GM23248 (cell line): Measurements from ENCODE around the gene FOXRED1. TPM values are rescaled to one million over a fixed set of nuclear protein-coding genes. Genes with fewer than 3 reads are reported as not detected.

Source experiments
- DNase-seq: peaks from one replicate; pipeline ENCODE4 v3.0.0-alpha.2; 2015
- H2AFZ ChIP-seq: fragments of 200-600 bp; sonication (generic); 2 replicates; pipeline ENCODE4 v1.6.1; 2016; ENCODE audit warnings: antibody characterized with exemption
- H3F3A ChIP-seq: fragments of 200-600 bp; sonication (generic); 2 replicates; pipeline ENCODE4 v1.6.1; 2016; ENCODE audit warnings: mild to moderate bottlenecking, antibody characterized with exemption, mixed run types; ENCODE audit not compliant: insufficient read depth
- H3K27ac ChIP-seq: fragments of 200-600 bp; sonication (generic); 2 replicates; pipeline ENCODE4 v1.5.1; 2016; ENCODE audit warnings: mild to moderate bottlenecking
- H3K27me3 ChIP-seq: fragments of 200-600 bp; sonication (generic); replicated peaks from 2 replicates; pipeline ENCODE4 v1.6.1; 2016; ENCODE audit warnings: mild to moderate bottlenecking; ENCODE audit not compliant: insufficient read depth
- H3K36me3 ChIP-seq: fragments of 200-600 bp; sonication (generic); 2 replicates; pipeline ENCODE4 v1.6.1; 2016; ENCODE audit warnings: low read depth, mild to moderate bottlenecking
- H3K4me1 ChIP-seq: fragments of 200-600 bp; sonication (generic); 2 replicates; pipeline ENCODE4 v1.6.1; 2016; ENCODE audit warnings: mild to moderate bottlenecking; ENCODE audit not compliant: insufficient read depth
- H3K4me2 ChIP-seq: fragments of 200-600 bp; sonication (generic); one replicate; pipeline ENCODE4 v1.6.1; 2016; ENCODE audit warnings: mild to moderate bottlenecking; ENCODE audit not compliant: unreplicated experiment
- H3K4me3 ChIP-seq: fragments of 200-600 bp; sonication (generic); 2 replicates; pipeline ENCODE4 v1.5.1; 2016; ENCODE audit warnings: mild to moderate bottlenecking
- H3K79me2 ChIP-seq: fragments of 200-600 bp; sonication (generic); 2 replicates; pipeline ENCODE4 v1.6.1; 2016; ENCODE audit warnings: mild to moderate bottlenecking; ENCODE audit not compliant: insufficient read depth
- H3K9ac ChIP-seq: fragments of 200-600 bp; sonication (generic); 2 replicates; pipeline ENCODE4 v1.6.1; 2016; ENCODE audit warnings: mild to moderate bottlenecking
- H3K9me2 ChIP-seq: fragments of 200-600 bp; sonication (generic); 2 replicates; pipeline ENCODE4 v1.6.1; 2016; ENCODE audit warnings: mixed run types, mild to moderate bottlenecking, moderate library complexity; ENCODE audit not compliant: insufficient read depth
- H3K9me3 ChIP-seq: fragments of 200-600 bp; sonication (generic); one replicate; pipeline ENCODE4 v1.6.1; 2017; ENCODE audit warnings: low read depth
- H4K20me1 ChIP-seq: fragments of 200-600 bp; sonication (generic); 2 replicates; pipeline ENCODE4 v1.6.0; 2016; ENCODE audit not compliant: insufficient read depth
- EZH2 ChIP-seq: fragments of 200-600 bp; sonication (generic); IDR thresholded peaks from 2 replicates; pipeline ENCODE4 v1.6.1; 2018; ENCODE audit warnings: antibody characterized with exemption, mild to moderate bottlenecking; ENCODE audit not compliant: insufficient read depth, poor library complexity, severe bottlenecking
- EZH2phosphoT487 ChIP-seq: fragments of 200-600 bp; sonication (generic); IDR thresholded peaks from 2 replicates; pipeline ENCODE4 v1.6.1; 2018; ENCODE audit warnings: antibody characterized with exemption, moderate library complexity, mild to moderate bottlenecking, low read depth; ENCODE audit not compliant: insufficient read depth
- WGBS, 2 experiments: methylation state at CpG; one replicate each; pipeline ENCODE4 v1.1.6; 2015 to 2017; ENCODE audit warnings: low lambda C conversion rate in 2 of 2, low coverage in 1 of 2; ENCODE audit errors: missing lambda C conversion rate in 2 of 2; 5-methylcytosine and 5-hydroxymethylcytosine counted together
- in situ Hi-C: fragments of 300-500 bp; cut with MboI; formaldehyde crosslinking; loops from 2 replicates; pipeline ENCODE4 v1.15.0; 2020
- polyA plus RNA-seq: library from polyadenylated mRNA; unstranded; fragments of >200 nt; fragmentation: Nextera tagmentation; extraction: Ambion mirVana; gene quantifications from 2 replicates; pipeline ENCODE4 v1.2.1, GENCODE V29; 2016
- total RNA-seq: library from RNA; depleted of rRNA; stranded (reverse); fragments of >200 nt; shearing (Covaris generic); gene quantifications from 2 replicates; pipeline ENCODE4 v1.2.3, GENCODE V29; 2014

Gene FOXRED1
- total and polyA plus RNA-seq, 2 experiments from 2014 or later: 9.0 to 14.1 TPM

- H3K4me3 ChIP-seq: no peak overlapping the region
- H3K27me3 ChIP-seq: no peaks in the 10 kb centered on the region
- TF ChIP-seq EZH2phosphoT487: no peak
- no peak for TF ChIP-seq EZH2
- no peaks in the 10 kb centered on the region for H3K9me2 ChIP-seq
- no peaks in the 10 kb centered on the region; the same call in 1 of the 2 replicates for H3K36me3 ChIP-seq
- 0 out of 2 replicates have a peak, but pooled peaks cover 7% of the 10 kb centered on the region for H3K4me1 ChIP-seq
- WGBS, 2 experiments: 79% methylated on average over 8 of the region's 8 CpGs
- no peak for DNase-seq
- no peak overlapping the region for H3K9ac ChIP-seq
- H3K9me3 ChIP-seq: no peaks in the 10 kb centered on the region
- H3K27ac ChIP-seq: no peak overlapping the region
- in situ Hi-C loops: no loop called here
- H3K4me2 ChIP-seq: no peak overlapping the region
- no peak overlapping the region for H2AFZ ChIP-seq
- H4K20me1 ChIP-seq: no peaks in the 10 kb centered on the region
- peaks cover 15% of the 10 kb centered on the region for H3F3A ChIP-seq
- H3K79me2 ChIP-seq: no peaks in the 10 kb centered on the region
These were observed 10.2 kb downstream of the FOXRED1 start for GRCh38 chr11:126279191-126279590.

GRCh38 chr11:126280595-126280994 is 11.6 kb downstream of the FOXRED1 start:
- Histone ChIP-seq H3K4me3 (no peak overlapping the region), H3K27me3 (no peaks in the 10 kb centered on the region), H4K20me1 (no peaks in the 10 kb centered on the region), H3K9me2 (no peaks in the 10 kb centered on the region), H3K4me2 (no peak overlapping the region), H3F3A (peaks cover 28% of the 10 kb centered on the region), H3K9ac (no peak overlapping the region), H3K9me3 (no peaks in the 10 kb centered on the region), H3K36me3 (no peaks in the 10 kb centered on the region), H3K4me1 (peaks cover 14% of the 10 kb centered on the region; the same call in 1 of the 2 replicates), H2AFZ (no peak overlapping the region), H3K27ac (no peak overlapping the region), H3K79me2 (peaks cover 3% of the 10 kb centered on the region)
- DNase-seq: no peak
- no peak for TF ChIP-seq EZH2
- TF ChIP-seq EZH2phosphoT487: no peak
- WGBS, 2 experiments: 83 to 88% methylated on average over 5 of the region's 5 CpGs
- in situ Hi-C loops: no loop called here

- WGBS, 2 experiments: 92% methylated on average over 6 of the region's 6 CpGs
- Histone ChIP-seq H3K9ac (no peak overlapping the region), H3F3A (peaks cover 30% of the 10 kb centered on the region), H3K4me3 (no peak overlapping the region), H3K4me1 (peaks cover 14% of the 10 kb centered on the region; the same call in 1 of the 2 replicates), H2AFZ (no peak overlapping the region), H3K79me2 (peaks cover 9% of the 10 kb centered on the region), H3K4me2 (no peak overlapping the region), H3K9me2 (no peaks in the 10 kb centered on the region), H4K20me1 (no peaks in the 10 kb centered on the region), H3K27me3 (no peaks in the 10 kb centered on the region), H3K27ac (no peak overlapping the region), H3K36me3 (no peaks in the 10 kb centered on the region), H3K9me3 (no peaks in the 10 kb centered on the region)
- DNase-seq: no peak
- in situ Hi-C loops: no loop called here
- no peak for TF ChIP-seq EZH2phosphoT487
- TF ChIP-seq EZH2: no peak
These were observed 12.3 kb downstream of the FOXRED1 start for GRCh38 chr11:126281245-126281644.

- H3K4me2 ChIP-seq: peak overlapping the region; percentile 79
- no peaks in the 10 kb centered on the region for H3K36me3 ChIP-seq
- H3K9ac ChIP-seq: 0 out of 2 replicates have a peak overlapping the region, but pooled peaks have one; percentile 88
- peaks cover 14% of the 10 kb centered on the region; the same call in 1 of the 2 replicates for H3K4me1 ChIP-seq
- DNase-seq: no peak
- H3F3A ChIP-seq: peaks cover 30% of the 10 kb centered on the region
- peak overlapping the region; percentile 93 for H2AFZ ChIP-seq
- H3K79me2 ChIP-seq: peaks cover 12% of the 10 kb centered on the region
- 0 out of 2 replicates have a peak overlapping the region, but pooled peaks have one; percentile 85 for H3K4me3 ChIP-seq
- TF ChIP-seq EZH2phosphoT487 (no peak), EZH2 (no peak)
- no peaks in the 10 kb centered on the region for H3K9me3 ChIP-seq
- no peak overlapping the region for H3K27ac ChIP-seq
- H3K27me3 ChIP-seq: no peaks in the 10 kb centered on the region
- H3K9me2 ChIP-seq: no peaks in the 10 kb centered on the region
- WGBS, 2 experiments: 94 to 95% methylated on average over 10 of the region's 10 CpGs
- in situ Hi-C loops: no loop called here
- peaks cover 4% of the 10 kb centered on the region; the same call in 1 of the 2 replicates for H4K20me1 ChIP-seq
These were observed 12.8 kb downstream of the FOXRED1 start for GRCh38 chr11:126281666-126282175.
